ENCODE results near the gene FOXO3. TPM values are rescaled to one million over a fixed set of nuclear protein-coding genes. Genes with fewer than 3 reads are reported as not detected.

Gene FOXO3
- total RNA-seq, 1 donor from 2014 or later: 13.7 TPM

DNA sequence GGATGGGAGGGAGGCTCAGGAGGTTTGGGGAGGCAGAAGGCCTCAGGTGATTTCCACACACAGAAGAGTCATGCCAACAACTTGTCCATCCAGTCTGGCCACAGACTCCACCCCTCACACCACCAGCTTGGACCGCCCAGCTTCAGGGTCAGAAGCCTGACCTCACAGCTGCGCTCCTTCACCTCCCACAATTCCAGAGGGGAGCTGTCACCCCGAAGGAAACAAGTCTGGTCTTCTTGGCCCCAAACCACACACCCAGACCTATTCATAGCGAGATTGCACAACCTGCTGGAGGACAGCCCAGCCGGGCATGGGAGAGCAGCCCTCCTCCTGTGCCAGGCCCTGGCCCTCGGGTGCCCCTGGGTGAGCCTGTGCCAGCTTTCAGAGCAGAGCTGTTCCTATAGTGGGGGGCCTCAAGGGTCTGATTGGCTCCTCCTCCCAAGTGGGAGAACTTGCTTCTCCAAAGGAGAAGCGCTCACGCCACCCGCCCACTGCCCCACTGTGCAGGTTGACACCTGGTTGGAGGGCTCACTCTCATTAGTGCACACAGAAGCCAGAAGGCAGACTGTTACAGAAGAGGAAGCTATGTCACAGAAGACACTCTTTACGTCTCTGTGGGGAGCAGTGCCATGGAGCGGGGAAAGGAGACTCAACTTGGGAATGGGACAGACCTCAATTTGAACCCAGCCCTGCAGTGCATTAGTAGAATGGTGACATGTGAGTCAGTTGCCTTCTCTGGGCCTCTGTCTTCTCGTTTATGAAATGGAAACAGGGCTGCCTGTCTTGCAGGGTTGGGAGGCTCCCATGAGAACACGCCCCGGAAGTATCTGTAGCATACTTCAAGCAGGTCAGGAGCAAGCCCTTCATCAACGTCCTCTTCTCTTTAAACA is 128.8 kb downstream of the FOXO3 start:
- no peak overlapping the region for H3K4me3 ChIP-seq
- H3K36me3 ChIP-seq: no peaks in the 10 kb centered on the region
- H3F3A ChIP-seq (ENCODE audit: low read depth): no peaks in the 10 kb centered on the region
- no peak overlapping the region for H2AFZ ChIP-seq (replicated peaks)
- peaks cover 7% of the 10 kb centered on the region for H3K4me1 Mint-ChIP-seq
- no peak overlapping the region for H3K27ac Mint-ChIP-seq
- DNase-seq (ENCODE audit: low spot score): no peak
- no peak overlapping the region for H3K4me2 ChIP-seq
- TF ChIP-seq, protein P1, sequence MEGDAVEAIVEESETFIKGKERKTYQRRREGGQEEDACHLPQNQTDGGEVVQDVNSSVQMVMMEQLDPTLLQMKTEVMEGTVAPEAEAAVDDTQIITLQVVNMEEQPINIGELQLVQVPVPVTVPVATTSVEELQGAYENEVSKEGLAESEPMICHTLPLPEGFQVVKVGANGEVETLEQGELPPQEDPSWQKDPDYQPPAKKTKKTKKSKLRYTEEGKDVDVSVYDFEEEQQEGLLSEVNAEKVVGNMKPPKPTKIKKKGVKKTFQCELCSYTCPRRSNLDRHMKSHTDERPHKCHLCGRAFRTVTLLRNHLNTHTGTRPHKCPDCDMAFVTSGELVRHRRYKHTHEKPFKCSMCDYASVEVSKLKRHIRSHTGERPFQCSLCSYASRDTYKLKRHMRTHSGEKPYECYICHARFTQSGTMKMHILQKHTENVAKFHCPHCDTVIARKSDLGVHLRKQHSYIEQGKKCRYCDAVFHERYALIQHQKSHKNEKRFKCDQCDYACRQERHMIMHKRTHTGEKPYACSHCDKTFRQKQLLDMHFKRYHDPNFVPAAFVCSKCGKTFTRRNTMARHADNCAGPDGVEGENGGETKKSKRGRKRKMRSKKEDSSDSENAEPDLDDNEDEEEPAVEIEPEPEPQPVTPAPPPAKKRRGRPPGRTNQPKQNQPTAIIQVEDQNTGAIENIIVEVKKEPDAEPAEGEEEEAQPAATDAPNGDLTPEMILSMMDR (IDR thresholded peaks at IDR 0.05): no peak
- no peak for TF ChIP-seq EZH2 (IDR thresholded peaks at IDR 0.05)
- TF ChIP-seq EZH2phosphoT487 (IDR thresholded peaks at IDR 0.05): no peak
- H3K27ac ChIP-seq: no peak overlapping the region
- H3K36me3 Mint-ChIP-seq: peaks cover 2% of the 10 kb centered on the region
- H3K9me3 Mint-ChIP-seq: no peaks in the 10 kb centered on the region
- H3K9me3 ChIP-seq (ENCODE audit: low read depth): no peaks in the 10 kb centered on the region
- no peaks in the 10 kb centered on the region for H3K79me2 ChIP-seq (ENCODE audit: low read depth)
- no peaks in the 10 kb centered on the region for H3K4me1 ChIP-seq
- no peaks in the 10 kb centered on the region for H4K20me1 ChIP-seq (ENCODE audit: low read depth)
- no peak overlapping the region for H3K4me3 Mint-ChIP-seq
- H3K27me3 Mint-ChIP-seq (ENCODE audit: insufficient read depth, low read depth): peaks cover 5% of the 10 kb centered on the region
- H3K9ac ChIP-seq: no peak overlapping the region
- no peaks in the 10 kb centered on the region for H3K27me3 ChIP-seq

DNA sequence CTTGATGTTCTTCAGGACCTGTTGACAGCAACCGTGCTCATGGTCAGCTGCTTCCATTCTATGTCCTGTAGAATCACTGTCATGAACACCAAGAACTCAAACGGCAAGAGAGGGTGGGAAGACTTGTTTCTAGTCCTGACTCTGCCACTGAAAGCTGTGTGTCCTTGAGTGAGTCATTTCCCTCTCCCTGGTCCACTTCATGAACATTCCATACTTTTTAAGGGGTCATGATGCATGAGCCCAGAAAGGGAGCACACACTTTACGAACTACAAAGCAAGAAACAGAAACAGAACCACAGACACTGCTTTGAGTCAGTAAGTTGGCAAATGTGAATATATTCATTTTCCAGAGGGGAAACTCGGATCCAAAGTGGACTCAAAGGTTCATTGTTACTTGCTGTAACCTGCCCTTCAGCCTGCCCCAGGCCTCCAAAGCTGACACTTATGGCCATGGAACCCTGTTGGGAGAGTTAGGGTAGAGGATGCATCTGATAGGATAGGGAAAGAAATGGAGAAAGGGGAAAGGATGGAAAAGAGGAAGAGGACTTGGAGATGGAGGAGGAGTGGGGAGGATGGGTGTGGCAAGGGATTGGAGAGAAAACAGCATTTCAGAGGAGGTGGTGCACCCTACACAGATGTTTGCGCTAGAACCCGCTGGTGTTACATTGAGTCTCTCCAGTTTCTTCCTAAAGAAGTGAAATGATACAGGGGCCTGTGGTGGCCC is 129.8 kb downstream of the FOXO3 start:
- Mint-ChIP-seq H3K9me3 (no peaks in the 10 kb centered on the region), H3K4me3 (no peak overlapping the region), H3K27me3 (ENCODE audit: insufficient read depth, low read depth) (peaks cover 5% of the 10 kb centered on the region), H3K36me3 (peaks cover 2% of the 10 kb centered on the region), H3K4me1 (peaks cover 7% of the 10 kb centered on the region), H3K27ac (no peak overlapping the region)
- Histone ChIP-seq H3K27me3 (no peaks in the 10 kb centered on the region), H3K36me3 (no peaks in the 10 kb centered on the region), H3K4me2 (no peak overlapping the region), H2AFZ (replicated peaks) (no peak overlapping the region), H3F3A (ENCODE audit: low read depth) (no peaks in the 10 kb centered on the region), H3K4me1 (no peaks in the 10 kb centered on the region), H3K9ac (no peak overlapping the region), H3K4me3 (no peak overlapping the region), H3K9me3 (ENCODE audit: low read depth) (no peaks in the 10 kb centered on the region), H3K27ac (no peak overlapping the region), H3K79me2 (ENCODE audit: low read depth) (no peaks in the 10 kb centered on the region), H4K20me1 (ENCODE audit: low read depth) (no peaks in the 10 kb centered on the region)
- TF ChIP-seq EZH2 (IDR thresholded peaks at IDR 0.05) (no peak), EZH2phosphoT487 (IDR thresholded peaks at IDR 0.05) (no peak)
- TF ChIP-seq, protein P1 (IDR thresholded peaks at IDR 0.05): no peak
- no peak for DNase-seq (ENCODE audit: low spot score)

DNA sequence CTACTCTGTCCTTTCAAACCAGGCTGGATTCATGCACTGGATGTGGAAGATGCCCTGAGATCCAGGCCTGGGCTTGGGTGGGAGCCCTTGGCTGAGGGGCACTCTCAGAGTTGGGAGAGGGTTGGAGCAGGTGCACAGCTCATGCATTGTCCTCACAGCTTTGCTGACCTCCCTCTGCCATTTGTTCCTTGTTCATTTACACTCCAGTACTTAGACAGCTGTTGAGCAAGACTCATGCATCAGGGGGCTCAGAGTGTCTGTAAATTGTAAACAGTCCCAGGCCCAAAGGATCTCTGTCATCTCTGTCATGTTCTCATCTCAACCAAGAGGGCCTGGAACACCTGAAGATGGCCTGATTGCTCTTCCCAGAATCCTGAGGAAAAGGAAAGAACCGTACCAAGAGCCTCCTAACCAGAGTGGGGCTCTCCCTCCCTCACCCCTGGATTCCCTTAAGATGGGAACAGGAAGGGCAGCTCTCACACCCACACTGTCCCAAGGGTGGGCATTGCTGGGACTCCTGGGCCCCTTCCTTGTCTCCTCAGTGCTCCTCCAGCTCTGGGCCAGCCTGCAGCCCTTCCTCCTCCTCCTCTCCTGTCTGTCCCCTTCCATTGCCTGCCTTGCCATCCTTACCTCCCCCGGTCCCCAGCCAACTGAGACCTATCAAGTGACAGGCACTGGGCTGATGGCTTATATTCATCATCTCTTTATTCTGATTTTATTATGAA is 132.9 kb downstream of the FOXO3 start:
- Histone ChIP-seq H3K27ac (no peak overlapping the region), H3K36me3 (no peaks in the 10 kb centered on the region), H3K4me1 (no peaks in the 10 kb centered on the region), H2AFZ (replicated peaks) (no peak overlapping the region), H3K27me3 (no peaks in the 10 kb centered on the region), H3K79me2 (ENCODE audit: low read depth) (no peaks in the 10 kb centered on the region), H3K4me3 (no peak overlapping the region), H3F3A (ENCODE audit: low read depth) (no peaks in the 10 kb centered on the region), H3K9ac (no peak overlapping the region), H4K20me1 (ENCODE audit: low read depth) (no peaks in the 10 kb centered on the region), H3K4me2 (no peak overlapping the region), H3K9me3 (ENCODE audit: low read depth) (no peaks in the 10 kb centered on the region)
- Mint-ChIP-seq H3K4me1 (peaks cover 5% of the 10 kb centered on the region), H3K36me3 (no peaks in the 10 kb centered on the region), H3K9me3 (no peaks in the 10 kb centered on the region), H3K27ac (peak overlapping the region; percentile 58), H3K27me3 (ENCODE audit: insufficient read depth, low read depth) (peaks cover 3% of the 10 kb centered on the region), H3K4me3 (no peak overlapping the region)
- TF ChIP-seq, protein P1 (IDR thresholded peaks at IDR 0.05): no peak
- no peak for TF ChIP-seq EZH2 (IDR thresholded peaks at IDR 0.05)
- TF ChIP-seq EZH2phosphoT487 (IDR thresholded peaks at IDR 0.05): no peak
- no peak for DNase-seq (ENCODE audit: low spot score)

All from neural progenitor cell (in vitro differentiated cells).